Astrocyte (in vitro differentiated cells and primary cell): Measurements from ENCODE around the gene ABHD13.

Experiments used
- EZH2 ChIP-seq: IDR thresholded peaks from 2 replicates; pipeline ENCODE4 v1.6.1; 2012; ENCODE audit warnings: mild to moderate bottlenecking, low read length, inconsistent platforms; ENCODE audit not compliant: insufficient read depth
- TF ChIP-seq, protein P1 (sequence below): IDR thresholded peaks from 2 replicates; pipeline ENCODE4 v1.5.1; 2011; ENCODE audit warnings: low read depth, mild to moderate bottlenecking, inconsistent platforms, low read length, moderate library complexity; ENCODE audit not compliant: insufficient read depth

DNA sequence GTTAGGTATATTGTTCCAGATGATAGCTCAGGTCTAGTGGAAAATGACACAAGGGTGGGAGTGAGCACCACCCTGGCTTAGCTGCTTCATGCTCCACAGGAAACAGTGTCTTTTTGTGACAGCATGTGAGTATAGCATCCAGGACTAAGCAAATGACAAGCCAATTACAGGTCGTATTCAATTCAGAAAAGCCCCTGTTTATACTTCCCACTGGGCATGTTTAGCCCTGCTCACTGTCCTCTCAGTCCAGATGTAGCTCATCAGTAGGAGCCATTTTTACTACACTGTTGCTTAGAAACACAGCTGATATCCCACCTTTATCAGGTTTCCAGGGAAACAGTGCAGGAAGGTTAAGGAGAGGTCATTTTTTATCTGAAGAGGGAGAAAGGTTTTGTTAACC lies 8.0 kb downstream of the ABHD13 start:
- TF ChIP-seq, protein P1, sequence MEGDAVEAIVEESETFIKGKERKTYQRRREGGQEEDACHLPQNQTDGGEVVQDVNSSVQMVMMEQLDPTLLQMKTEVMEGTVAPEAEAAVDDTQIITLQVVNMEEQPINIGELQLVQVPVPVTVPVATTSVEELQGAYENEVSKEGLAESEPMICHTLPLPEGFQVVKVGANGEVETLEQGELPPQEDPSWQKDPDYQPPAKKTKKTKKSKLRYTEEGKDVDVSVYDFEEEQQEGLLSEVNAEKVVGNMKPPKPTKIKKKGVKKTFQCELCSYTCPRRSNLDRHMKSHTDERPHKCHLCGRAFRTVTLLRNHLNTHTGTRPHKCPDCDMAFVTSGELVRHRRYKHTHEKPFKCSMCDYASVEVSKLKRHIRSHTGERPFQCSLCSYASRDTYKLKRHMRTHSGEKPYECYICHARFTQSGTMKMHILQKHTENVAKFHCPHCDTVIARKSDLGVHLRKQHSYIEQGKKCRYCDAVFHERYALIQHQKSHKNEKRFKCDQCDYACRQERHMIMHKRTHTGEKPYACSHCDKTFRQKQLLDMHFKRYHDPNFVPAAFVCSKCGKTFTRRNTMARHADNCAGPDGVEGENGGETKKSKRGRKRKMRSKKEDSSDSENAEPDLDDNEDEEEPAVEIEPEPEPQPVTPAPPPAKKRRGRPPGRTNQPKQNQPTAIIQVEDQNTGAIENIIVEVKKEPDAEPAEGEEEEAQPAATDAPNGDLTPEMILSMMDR, result no peak
- TF ChIP-seq EZH2, result no peak
